ENCODE measurements around the gene BRIP1.
"Not testable (repeated sequence)": the region's sequence is repeated elsewhere in the genome, so short reads cannot be mapped to it uniquely, and the experiment has no call there.

Gene BRIP1

DNA sequence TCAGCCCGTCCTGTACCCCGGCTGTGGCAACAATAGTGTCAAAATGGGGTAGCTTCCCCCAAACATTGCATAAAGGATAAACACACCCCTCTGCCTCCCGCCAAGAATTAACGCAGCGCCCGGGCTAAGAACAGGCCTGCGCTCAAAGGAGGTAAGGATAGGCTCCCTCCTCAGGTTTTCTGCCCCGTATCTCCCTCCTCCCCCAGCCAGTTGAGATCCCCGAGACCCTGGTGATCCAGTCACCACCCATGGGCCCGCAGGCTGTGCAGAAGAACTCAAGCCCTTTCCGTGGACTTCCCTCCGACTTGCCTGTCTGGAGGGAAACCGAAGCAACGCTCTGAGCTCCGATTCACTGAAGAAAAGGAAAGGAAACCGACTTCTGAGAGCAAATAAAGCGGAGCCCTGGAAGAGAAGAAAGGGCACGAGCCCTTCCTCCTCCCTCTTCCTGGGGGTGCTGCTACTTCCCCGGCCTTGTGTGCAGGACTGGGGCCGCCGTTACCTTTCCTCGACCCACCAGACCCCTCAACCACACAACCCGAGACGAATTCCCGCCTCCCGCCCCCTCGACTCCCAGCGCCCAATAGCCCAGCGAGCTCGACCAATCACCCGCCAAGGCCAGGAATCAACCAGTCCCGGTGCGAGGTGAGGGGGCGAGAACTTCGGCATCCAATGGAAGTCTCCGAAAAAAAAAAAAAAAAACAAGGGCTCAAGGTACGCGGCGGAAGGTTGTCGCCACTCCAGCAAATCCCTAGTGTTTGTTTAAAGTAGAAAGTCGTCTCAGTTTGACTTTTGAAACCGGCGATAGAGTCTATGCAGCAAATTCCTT lies at the start of gene BRIP1:
TSS of gene BRIP1 (minus strand) at position 554 of the 826 bp plus-strand sequence. CDS start 1,989 bp downstream, outside the sequence.
- peak; percentile 81 to 88 (median 86) for DNase-seq

DNA sequence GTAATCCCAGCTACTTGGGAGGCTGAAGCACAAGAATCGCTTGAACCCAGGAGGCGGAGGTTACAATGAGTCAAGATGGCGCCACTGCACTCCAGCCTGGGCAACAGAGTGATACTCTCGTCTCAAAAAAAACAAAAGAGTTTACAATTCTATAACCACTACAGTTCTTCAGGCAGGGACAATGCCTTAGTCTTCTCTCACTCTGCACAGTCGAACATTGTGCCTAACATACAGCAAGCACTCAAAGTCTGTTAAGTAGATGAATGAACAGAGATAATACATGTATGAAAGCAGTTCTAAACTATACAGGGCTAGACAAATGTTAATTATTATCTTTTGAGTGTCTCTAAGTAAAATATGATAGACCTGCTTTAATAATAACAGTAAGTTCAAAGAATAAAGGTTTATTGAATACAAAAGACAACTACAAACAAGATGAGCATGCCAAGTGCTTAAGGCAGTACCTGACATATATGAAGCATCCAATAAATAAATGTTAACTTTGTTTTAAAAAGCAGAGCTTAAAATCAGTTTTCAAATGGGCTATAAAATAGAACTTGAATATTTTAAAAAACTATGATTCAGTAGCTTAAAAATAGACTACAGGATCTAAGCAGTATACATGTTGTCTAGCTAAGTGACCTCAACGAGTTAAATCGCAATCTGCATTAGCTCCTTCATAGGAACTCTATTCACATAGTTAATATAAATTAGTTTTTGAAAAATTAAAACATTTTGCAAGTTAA lies 45.1 kb upstream of the BRIP1 start:
- DNase-seq: no peak

DNA sequence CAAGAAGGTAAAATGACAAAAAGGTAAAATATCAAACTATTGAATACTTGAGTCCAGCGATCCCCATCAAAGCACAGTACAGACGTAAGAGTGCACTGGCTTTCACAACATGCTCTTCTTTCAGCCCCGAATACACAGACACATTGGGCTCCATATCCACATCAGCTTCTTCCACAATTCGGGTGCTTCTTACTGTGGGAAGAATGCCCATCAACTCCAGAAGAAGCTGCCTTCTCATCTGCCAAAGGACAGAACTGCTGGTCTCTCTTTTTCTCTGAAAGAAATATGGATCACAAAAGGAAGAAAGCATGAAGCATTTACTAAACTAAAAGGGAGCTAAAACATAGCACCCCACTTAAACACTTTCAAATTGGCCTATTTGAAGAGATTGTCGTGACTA lies 44.0 kb upstream of the BRIP1 start:
- DNase-seq: no peak

DNA sequence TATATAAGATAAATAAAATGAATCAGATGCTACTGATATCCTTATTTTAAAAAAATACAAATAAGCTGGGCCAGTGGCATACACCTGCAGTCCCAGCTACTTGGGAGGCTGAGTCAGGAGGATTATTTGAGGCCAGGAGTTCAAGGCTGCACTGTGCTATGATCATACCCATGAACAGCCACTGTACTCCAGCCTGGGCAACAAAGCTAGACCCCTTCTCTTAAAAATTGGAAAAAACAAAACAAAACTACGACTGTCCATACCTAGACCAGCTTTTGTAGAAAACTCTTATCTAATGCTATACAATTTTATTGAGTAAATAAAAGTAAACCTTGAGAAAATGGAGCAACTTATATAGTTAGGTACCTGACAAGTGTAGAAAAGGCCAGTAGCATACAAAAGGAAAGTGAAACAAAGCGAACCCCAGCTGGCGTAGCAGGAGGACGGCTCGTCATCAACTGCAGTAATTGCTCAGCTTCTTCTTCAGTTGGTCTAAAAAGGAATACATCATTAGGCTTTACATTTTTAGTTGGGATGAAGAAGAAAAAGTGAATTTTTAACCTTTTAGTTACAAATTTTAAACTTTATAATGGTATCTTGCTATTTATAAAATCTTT lies 40.9 kb upstream of the BRIP1 start:
- DNase-seq: peak in 4 of 6 experiments; percentile 6 to 22 (median 10)

DNA sequence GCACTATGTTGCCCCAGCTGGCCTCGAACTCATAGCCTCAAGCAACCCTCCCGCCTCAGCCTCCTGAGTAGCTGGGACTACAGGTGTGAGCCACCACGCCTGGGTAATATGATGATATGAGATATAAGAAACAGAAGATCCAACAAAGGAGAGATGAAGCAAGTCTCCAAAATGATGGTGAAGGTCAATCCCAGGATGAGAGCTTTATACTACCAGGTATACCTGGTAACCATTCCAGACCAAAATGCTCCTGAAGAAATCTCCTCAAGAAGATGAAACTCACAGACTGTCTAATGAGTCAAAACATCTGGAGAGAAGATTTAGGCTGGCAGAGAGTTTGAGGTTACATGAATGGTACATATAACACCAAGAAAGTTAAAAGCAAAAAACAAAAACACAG lies 39.9 kb upstream of the BRIP1 start:
- no peak for DNase-seq

DNA sequence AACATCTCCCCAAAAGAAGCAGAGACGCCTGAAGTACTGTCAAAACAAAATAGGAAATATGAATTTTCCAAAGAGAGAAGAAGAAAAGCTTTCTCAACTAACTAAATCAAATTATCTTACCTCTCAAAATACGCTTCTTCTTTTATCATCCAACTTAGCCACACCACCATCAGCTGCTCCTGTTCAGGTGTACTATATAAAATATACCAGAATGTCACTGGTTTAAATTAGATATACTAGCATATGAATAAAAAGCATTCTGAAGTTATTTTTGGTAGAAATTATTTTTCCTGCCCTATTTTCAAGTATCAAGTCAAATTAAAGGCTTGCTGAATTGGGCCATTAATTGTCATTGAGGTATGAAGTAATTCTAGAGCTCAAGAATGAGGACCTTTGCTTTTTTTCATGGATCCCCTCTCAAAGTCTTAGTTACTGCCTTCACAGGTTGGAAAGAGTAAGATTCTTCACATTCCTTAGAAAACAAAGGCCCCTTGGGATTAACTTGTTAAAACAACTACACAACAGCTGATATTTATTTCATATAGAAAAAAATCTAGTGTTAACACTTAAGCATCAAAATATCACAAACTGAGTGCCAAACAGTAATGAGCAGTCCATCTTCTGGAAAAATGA lies 34.3 kb upstream of the BRIP1 start:
- no peak for DNase-seq

DNA sequence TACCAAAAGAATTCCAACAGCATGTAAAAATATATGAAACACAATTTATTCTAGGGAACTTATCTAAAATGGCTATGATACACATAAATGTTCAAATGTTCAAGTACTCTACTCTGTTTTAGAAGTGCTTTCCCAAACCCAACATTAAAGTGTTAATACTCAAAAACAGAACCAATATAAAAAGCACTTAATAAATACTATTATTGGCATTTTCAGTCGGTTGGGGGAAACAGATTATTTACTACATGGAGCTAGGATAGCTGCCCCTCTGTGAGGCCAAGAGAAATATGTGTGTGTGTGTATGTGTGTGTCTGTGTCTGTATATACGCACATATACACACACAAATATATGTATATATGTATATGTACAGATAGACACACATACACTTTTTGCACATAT lies 32.1 kb upstream of the BRIP1 start:
- no peak for DNase-seq

DNA sequence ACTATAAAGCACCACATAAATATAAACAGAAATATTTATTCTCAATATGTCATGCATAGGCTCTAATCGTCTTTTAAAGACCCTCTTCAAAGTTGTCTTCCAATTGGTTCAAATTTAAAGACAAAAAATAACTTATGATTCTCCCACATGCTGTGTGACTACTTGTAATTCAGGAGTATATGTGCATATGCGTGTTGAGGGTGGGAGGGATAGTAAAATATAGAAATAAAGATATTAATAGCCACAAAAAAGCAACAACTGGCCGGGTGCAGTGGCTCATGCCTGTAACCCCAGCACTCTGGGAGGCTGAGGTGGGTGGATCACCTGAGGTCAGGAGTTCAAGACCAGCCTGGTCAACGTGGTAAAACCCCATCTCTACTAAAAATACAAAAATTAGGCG lies 31.0 kb upstream of the BRIP1 start:
- DNase-seq: not testable (repeated sequence)

DNA sequence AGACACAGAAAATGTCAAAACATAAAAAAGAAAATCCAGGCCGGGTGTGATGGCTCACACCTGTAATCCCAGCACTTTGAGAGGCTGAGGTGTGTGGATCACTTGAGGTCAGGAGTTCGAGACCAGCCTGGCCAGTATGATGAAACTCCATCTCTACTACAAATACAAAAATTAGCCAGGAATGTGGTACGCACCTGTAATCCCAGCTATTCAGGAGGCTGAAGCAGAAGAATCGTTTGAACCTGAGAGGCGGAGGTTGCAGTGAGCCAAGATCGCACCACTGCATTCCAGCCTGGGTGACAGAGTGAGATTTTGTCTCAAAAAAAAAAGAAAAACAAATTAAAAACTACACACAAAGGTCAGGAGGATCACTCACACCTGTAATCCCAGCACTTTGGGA lies 24.4 kb upstream of the BRIP1 start:
- not testable (repeated sequence) for DNase-seq

DNA sequence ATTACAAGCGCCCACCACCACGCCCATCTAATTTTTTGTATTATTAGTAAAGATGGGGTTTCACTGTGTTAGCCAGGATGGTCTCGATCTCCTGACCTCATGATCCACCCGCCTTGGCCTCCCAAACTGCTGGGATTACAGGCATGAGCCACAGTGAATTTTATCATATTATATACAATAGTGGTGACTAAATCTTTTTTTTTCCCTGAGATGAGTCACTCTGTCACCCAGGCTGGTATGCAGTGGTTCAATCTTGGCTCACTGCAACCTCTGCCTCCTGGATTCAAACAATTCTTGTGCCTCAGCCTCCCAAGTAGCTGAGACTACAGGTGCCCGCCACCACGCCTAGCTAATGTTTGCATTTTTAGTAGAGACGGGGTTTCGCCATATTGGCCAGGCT lies 22.5 kb upstream of the BRIP1 start:
- not testable (repeated sequence) for DNase-seq

DNA sequence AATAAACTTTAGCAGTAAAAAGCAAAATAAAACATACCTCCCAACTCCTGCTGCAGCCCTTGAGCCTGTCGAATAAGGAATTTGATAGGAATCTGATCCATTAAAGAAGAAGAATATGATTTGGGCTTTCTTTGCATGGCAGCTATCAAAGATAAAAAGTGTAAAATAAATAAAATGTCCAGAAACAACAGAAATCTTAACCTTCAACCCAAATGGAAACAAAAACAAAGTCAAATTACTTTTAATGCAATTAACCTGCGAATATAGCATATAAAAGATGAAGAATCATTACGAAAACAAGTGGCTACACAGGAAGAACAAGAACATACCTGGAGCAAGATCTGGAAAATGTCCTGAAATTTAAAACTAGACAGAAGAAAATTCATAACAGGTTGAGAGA lies 21.5 kb upstream of the BRIP1 start:
- DNase-seq: no peak

DNA sequence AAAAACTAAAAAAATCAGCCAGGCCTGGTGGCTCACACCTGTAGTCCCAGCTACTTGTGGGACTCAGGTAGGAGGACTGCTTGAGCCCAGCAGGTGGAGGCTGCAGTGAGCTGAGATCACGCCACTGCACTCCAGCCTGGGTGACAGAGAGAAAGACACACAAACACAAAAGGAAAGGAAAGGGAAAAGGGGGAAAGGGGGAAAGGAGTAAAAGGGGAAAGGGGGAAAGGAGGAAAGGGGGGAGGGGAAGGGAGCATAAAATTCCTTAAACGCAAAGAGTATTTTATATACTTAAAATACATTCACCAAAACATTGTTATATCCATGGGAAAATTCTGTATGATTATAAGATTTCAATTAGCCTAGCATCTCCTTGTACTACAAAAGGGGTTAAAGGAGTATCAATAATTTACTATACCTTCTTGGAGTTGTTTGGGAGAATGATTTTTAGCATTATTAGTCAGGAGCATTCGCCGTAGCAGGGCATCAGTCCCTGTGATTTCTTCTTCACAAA lies 17.3 kb upstream of the BRIP1 start:
- no peak for DNase-seq

DNA sequence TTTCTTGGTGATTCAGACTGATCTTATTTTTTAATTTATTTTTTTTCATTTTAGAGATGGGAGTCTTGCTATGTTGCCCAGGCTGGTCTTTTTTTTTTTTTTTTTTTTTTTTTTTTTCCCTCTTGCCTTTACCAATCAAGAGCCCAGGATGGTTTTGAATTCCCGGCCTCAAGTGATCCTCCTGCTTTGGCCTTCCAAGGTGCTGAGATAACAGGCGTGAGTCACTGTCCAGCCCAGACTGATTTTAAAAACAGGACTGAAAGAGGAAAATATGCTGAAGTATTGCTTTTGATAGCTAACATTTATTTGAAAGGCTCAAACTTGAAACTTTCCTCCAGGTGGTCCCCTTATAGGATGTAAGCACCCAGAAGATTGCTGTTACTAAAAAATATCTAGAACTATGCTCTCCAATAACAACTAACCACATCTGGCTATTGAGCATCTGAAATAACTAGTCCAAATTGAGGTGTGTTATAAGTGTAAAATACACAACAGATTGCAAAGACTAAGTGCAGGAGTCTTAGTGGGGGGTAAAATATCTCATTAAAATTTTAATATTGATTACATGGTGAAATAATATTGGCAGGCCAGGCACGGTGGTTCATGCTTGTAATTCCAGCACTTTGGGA lies 15.8 kb upstream of the BRIP1 start:
- no peak for DNase-seq

DNA sequence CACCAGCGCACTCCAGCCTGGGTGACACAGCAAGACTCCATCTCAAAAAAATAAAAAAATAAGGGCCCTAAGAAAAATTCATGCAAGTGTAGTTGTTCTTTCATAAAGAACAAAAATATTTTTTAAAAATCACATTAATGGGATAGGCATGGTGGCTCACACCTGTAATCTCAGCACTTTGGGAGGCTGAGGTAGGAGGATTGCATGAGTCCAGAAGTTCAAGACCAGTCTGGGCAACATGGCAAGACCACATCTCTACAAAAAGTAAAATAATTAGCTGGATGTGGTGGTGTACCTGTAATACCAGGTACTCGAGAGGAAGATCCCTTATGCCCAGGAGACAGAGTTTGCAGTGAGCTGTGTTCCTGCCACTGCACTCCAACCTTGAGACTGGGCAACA lies 15.2 kb upstream of the BRIP1 start:
- no peak for DNase-seq

DNA sequence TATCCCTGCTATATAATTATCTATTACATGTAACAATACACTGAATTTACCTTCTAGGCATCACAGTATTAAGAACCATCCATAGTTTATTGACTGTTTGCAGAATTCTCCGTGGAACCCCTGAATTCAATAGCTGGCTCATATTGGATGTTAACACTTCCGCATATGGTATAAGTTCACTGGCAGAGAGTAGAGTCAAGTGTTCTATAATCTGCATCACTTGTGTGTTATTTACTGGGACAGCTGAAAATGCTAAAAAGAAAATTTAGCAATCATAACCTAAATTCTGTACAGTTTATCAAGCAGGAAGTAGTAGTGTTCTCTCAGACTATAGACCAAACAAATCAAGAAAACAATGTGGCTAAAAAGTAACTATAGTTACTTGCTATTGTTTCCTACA lies 14.5 kb upstream of the BRIP1 start:
- DNase-seq: no peak

DNA sequence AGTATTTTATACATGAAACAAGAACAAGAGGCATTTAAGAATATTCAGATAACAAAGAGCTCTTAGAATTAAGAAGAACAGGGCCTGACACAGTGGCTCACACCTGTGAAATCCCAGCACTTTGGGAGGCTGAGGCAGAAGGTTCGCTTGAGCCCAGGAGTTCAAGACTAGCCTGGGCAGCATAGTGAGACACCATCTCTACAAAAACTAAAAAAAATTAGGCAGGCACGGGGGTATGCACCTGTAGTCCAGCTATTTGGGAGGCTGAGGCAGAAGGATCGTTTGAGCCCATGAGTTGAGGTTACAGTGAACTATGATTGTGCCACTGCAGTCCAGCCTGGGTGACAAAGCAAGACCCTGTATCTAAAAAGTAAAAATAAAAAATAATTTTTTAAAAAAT lies 12.5 kb upstream of the BRIP1 start:
- no peak for DNase-seq

DNA sequence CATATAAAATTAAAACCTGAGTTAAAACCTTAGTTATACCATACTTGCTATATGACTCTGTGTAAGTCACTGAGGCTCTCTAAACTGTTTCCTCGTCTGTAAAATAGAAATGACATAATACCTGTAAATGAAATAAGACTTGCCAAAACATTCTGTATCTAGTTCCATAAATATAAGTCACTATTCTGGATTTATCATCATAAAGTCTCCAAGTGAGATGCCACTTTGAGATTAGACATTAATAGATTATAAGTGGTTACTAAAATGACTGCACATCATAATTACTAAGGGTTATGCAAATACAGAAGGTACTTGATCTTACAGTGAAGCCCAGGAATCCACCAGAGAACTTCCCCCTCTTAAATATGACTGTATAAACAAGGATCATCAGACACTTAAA lies 12.0 kb upstream of the BRIP1 start:
- no peak for DNase-seq

DNA sequence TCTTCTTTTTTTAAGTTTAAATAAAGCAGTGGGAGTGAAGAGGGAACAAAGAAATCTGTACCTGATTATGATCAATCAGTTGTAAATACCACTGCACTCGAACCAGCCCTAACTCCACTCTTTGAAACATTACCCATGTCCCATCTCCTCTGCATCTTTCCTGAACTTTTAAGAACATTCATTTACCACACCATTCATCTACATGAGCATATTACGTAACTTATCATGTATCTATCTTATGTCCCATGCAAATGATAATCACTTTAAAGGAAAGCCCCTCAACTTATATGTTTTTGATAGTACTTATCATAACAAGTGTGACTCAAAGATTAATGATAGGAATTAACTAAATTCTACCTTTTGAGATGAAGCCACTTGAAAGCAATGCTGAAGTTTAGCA lies 10.7 kb upstream of the BRIP1 start:
- DNase-seq: no peak

DNA sequence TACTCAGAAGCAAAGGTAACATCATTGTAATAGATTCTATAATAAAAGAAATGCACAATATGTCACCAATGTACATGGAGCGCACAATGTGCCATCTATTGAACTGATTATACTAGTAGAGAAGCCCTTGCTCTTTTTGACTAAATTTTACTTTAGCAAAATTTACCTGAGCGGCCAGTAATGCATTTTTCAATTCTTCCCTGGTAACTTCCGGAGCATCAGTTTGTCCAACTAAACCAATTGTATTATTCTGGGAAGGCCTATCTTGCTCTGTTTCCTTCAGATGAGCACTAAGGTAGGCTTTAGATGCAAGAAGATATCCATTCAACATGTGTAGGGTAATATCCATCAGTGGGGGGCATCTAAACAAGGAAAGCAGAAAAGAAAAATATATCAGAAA lies 8.8 kb upstream of the BRIP1 start:
- DNase-seq: no peak

DNA sequence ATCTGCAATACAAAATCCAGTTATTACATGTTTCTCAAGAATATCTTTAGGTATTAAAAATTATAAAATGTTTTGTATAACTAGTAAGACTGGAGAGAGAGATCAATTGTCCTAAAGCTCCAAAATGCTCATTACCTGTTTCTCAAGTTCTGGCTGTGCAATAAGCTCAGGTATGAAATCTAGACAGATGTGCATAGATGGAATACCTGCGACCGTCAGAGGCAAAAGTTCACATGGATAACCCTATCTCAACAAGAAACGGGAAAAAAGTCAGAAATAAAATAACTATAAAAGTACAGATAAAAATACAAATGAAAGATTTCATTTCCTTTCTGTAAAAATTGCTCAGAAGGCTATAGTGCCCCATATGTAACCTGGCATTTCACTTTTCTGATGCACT lies 5.8 kb upstream of the BRIP1 start:
- DNase-seq: no peak

DNA sequence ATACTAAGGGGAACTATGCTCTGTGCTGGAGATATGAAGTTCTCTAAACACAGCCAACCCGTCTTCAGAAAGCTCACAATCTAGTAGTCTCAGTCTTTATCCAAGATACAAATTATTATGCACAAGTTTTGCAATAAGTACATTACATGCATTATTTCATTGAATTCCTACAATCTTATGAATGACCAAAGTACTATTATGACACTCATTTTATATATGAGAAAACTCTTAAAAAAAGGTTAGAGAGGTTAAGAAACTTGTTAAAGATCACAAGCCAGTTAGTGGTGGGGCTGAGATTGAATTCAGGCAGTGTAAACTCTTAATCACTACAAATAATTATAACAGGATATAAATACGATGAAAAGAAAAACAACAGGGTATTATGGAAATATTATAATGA lies 4.7 kb upstream of the BRIP1 start:
- no peak for DNase-seq

DNA sequence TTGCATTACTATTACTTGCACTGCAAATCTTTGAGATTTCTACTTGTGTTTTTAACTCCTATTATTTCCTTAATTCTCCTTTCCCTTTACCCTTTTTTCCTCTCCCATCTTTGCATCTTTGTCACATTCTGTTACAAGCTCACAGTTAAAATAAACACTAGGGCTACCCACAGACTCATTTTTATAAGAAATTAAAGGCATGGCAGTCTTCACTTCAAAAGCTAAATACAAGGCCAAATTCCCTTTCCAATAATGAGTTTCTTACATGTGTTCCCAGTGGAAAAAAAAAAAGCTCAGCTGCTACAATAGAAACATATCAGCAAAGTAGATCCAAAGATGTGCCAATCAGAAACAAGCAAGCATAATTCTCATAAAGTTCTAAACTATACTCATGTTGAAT lies 3.7 kb upstream of the BRIP1 start:
- no peak for DNase-seq

DNA sequence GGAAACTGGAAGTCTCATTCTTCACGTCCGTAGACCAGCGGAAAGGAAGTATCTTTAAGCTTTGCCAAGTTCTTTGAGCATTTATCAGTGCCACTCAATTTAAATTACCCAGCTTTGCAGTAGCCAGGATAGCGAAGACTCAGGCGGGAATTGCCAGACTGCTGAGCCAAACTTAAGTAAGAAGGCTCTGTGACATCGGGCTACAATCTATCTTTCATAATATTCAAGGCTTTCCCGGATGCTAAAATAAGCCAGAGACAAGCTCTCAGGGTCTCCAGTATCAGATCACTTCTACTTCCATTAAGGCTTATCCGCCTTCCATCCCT lies 436 bp upstream of the BRIP1 start:
- no peak for DNase-seq
